ENCODE results near the gene SLC25A33.

The SLC25A33 gene

GRCh38 chr1:9576903-9577302 lies 37.6 kb downstream of the SLC25A33 start:
- Histone ChIP-seq H3K27ac (ENCODE audit: extremely low read depth, low read depth, low read length) (no peak overlapping the region), H3K36me3 (ENCODE audit: control insufficient read depth in 2 of 2, insufficient read depth in 1 of 2, low read length in 2 of 2) (peaks cover 5 to 64% of the 10 kb centered on the region in 2 experiments; a peak in 2 of 3 replicates)

DNA sequence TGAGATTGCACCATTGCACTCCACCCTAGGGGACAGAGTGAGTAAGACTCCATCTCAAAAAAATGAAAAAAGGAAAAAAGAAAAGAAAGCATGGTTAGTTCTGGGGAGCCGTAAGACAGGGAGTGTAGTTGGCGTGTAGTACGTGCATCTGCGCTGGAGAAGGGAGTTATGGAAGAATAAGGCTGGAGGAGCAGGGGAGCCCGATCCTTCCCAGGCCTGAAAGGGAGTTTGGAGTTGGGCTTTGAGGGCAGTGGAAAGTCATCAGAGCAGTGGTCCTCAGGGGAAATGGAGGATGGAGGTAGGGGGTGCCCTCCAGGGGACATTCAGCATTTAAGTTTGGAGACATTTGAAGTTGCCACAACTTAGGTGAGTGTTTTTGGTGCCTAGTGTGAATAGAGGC lies 38.2 kb downstream of the SLC25A33 start:
- H3K36me3 ChIP-seq (ENCODE audit: control insufficient read depth in 2 of 2, insufficient read depth in 1 of 2, low read length in 2 of 2) = peaks cover 4 to 67% of the 10 kb centered on the region in 2 experiments; a peak in 2 of 3 replicates
- ChIA-PET CTCF (interaction anchor here (1.4 to 2.0 kb wide), 3 partner anchors 9 to 82 kb away, joined by 3 to 7 read pairs (median 7); no protein-coding TSS in a partner anchor), POLR2A (no interaction called here)
- TF ChIP-seq MZF1 (tag by site-specific recombination; IDR thresholded peaks at IDR 0.05; ENCODE audit: borderline replicate concordance) (no peak), ZNF837 (tag by site-specific recombination; IDR thresholded peaks at IDR 0.05) (no peak), ZNF112 (tag by site-specific recombination; IDR thresholded peaks at IDR 0.05) (no peak), ZNF221 (tag by site-specific recombination; IDR thresholded peaks at IDR 0.05; ENCODE audit: borderline replicate concordance) (no peak), ZNF223 (tag by site-specific recombination; IDR thresholded peaks at IDR 0.05) (no peak), KLF7 (tag by site-specific recombination; IDR thresholded peaks at IDR 0.05; ENCODE audit: borderline replicate concordance) (no peak), ZNF416 (tag by site-specific recombination; IDR thresholded peaks at IDR 0.05) (no peak), ZNF121 (tag by site-specific recombination; IDR thresholded peaks at IDR 0.05) (no peak), ZNF157 (tag by site-specific recombination; IDR thresholded peaks at IDR 0.05) (no peak)
- TF ChIP-seq, protein P1, sequence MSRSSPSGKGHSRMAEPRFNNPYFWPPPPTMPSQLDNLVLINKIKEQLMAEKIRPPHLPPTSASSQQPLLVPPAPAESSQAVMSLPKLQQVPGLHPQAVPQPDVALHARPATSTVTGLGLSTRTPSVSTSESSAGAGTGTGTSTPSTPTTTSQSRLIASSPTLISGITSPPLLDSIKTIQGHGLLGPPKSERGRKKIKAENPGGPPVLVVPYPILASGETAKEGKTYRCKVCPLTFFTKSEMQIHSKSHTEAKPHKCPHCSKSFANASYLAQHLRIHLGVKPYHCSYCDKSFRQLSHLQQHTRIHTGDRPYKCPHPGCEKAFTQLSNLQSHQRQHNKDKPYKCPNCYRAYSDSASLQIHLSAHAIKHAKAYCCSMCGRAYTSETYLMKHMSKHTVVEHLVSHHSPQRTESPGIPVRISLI (tag by site-specific recombination; IDR thresholded peaks at IDR 0.05) = no peak

More at GRCh38 chr1:9576903-9577302, 37.6 kb downstream of the SLC25A33 start:
- ChIA-PET POLR2A (no interaction called here), CTCF (interaction anchor here (0.6 to 2.0 kb wide), 4 partner anchors 10 to 160 kb away, joined by 3 to 7 read pairs (median 5); no protein-coding TSS in a partner anchor)
- no peak for TF ChIP-seq KLF10 (tag by site-specific recombination; IDR thresholded peaks at IDR 0.05)
- TF ChIP-seq BCL11A (tag by site-specific recombination; IDR thresholded peaks at IDR 0.05; ENCODE audit: low read depth) = no peak
- TF ChIP-seq ZNF394 (tag by site-specific recombination; IDR thresholded peaks at IDR 0.05; ENCODE audit: borderline replicate concordance) = no peak
- no peak for TF ChIP-seq ZNF140 (tag by site-specific recombination; IDR thresholded peaks at IDR 0.05)
- TF ChIP-seq ZSCAN5A (tag by site-specific recombination; IDR thresholded peaks at IDR 0.05) = no peak
- TF ChIP-seq GLIS1 (tag by site-specific recombination; IDR thresholded peaks at IDR 0.05) = no peak
- no peak for TF ChIP-seq ZBTB7A (tag by site-specific recombination; IDR thresholded peaks at IDR 0.05; ENCODE audit: low read depth)
- TF ChIP-seq, protein P2, sequence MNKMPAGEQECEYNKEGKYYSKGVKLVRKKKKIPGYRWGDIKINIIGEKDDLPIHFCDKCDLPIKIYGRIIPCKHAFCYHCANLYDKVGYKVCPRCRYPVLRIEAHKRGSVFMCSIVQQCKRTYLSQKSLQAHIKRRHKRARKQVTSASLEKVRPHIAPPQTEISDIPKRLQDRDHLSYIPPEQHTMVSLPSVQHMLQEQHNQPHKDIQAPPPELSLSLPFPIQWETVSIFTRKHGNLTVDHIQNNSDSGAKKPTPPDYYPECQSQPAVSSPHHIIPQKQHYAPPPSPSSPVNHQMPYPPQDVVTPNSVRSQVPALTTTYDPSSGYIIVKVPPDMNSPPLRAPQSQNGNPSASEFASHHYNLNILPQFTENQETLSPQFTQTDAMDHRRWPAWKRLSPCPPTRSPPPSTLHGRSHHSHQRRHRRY (tag by site-specific recombination; IDR thresholded peaks at IDR 0.05) = no peak
- TF ChIP-seq ZNF280C (tag by site-specific recombination; IDR thresholded peaks at IDR 0.05) = no peak
- no peak for TF ChIP-seq ZNF184 (tag by site-specific recombination; IDR thresholded peaks at IDR 0.05)
- no peak for TF ChIP-seq ZNF423 (tag by site-specific recombination; IDR thresholded peaks at IDR 0.05)
- no peak for TF ChIP-seq ZNF202 (tag by site-specific recombination; IDR thresholded peaks at IDR 0.05; ENCODE audit: borderline replicate concordance)
- TF ChIP-seq ZNF747 (tag by site-specific recombination; IDR thresholded peaks at IDR 0.05) = no peak
- TF ChIP-seq ZBTB8A (tag by site-specific recombination; IDR thresholded peaks at IDR 0.05) = no peak
- no peak for TF ChIP-seq ZNF792 (tag by site-specific recombination; IDR thresholded peaks at IDR 0.05)
- TF ChIP-seq OVOL3 (tag by site-specific recombination; IDR thresholded peaks at IDR 0.05) = no peak
- TF ChIP-seq, protein P3, sequence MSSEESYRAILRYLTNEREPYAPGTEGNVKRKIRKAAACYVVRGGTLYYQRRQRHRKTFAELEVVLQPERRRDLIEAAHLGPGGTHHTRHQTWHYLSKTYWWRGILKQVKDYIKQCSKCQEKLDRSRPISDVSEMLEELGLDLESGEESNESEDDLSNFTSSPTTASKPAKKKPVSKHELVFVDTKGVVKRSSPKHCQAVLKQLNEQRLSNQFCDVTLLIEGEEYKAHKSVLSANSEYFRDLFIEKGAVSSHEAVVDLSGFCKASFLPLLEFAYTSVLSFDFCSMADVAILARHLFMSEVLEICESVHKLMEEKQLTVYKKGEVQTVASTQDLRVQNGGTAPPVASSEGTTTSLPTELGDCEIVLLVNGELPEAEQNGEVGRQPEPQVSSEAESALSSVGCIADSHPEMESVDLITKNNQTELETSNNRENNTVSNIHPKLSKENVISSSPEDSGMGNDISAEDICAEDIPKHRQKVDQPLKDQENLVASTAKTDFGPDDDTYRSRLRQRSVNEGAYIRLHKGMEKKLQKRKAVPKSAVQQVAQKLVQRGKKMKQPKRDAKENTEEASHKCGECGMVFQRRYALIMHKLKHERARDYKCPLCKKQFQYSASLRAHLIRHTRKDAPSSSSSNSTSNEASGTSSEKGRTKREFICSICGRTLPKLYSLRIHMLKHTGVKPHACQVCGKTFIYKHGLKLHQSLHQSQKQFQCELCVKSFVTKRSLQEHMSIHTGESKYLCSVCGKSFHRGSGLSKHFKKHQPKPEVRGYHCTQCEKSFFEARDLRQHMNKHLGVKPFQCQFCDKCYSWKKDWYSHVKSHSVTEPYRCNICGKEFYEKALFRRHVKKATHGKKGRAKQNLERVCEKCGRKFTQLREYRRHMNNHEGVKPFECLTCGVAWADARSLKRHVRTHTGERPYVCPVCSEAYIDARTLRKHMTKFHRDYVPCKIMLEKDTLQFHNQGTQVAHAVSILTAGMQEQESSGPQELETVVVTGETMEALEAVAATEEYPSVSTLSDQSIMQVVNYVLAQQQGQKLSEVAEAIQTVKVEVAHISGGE (tag by site-specific recombination; conservative IDR thresholded peaks at IDR 0.05; ENCODE audit: low read depth) = no peak
- no peak for TF ChIP-seq ZIC2 (tag by site-specific recombination; IDR thresholded peaks at IDR 0.05)
- no peak for TF ChIP-seq ZNF529 (tag by site-specific recombination; IDR thresholded peaks at IDR 0.05; ENCODE audit: insufficient replicate concordance)
- H3K4me1 ChIP-seq (ENCODE audit: control insufficient read depth, insufficient read depth, low read length) = no peaks in the 10 kb centered on the region
- no peaks in the 10 kb centered on the region for H3K9me3 ChIP-seq (ENCODE audit: control insufficient read depth, insufficient read depth, low read depth, low read length)
- no peak overlapping the region for H3K4me3 ChIP-seq (ENCODE audit: low read depth, low read length)

More for the DNA sequence above, 38.2 kb downstream of the SLC25A33 start:
- Histone ChIP-seq H3K4me1 (ENCODE audit: control insufficient read depth, insufficient read depth, low read length) (no peaks in the 10 kb centered on the region), H3K4me3 (ENCODE audit: low read depth, low read length) (no peak overlapping the region), H3K27ac (ENCODE audit: extremely low read depth, low read depth, low read length) (no peak overlapping the region), H3K9me3 (ENCODE audit: control insufficient read depth, insufficient read depth, low read depth, low read length) (no peaks in the 10 kb centered on the region)

Measured in HEK293 (cell line).